Progenitor cell of endocrine pancreas (in vitro differentiated cells): ENCODE data around the gene LPO. TPM values are rescaled to one million over a fixed set of nuclear protein-coding genes. Genes with fewer than 3 reads are reported as not detected.

Experiments used
- DNase-seq: peaks from one replicate; pipeline ENCODE4 v3.0.0; 2021; ENCODE audit warnings: low spot score; ENCODE audit not compliant: unreplicated experiment
- H3K27ac Mint-ChIP-seq: 2 replicates; pipeline ENCODE4 v1.8.0; 2021; ENCODE audit warnings: mild to moderate bottlenecking, moderate library complexity, mixed read lengths
- H3K27me3 Mint-ChIP-seq: 2 replicates; pipeline ENCODE4 v1.8.0; 2021; ENCODE audit warnings: mixed read lengths
- H3K36me3 Mint-ChIP-seq: 2 replicates; pipeline ENCODE4 v1.8.0; 2022; ENCODE audit warnings: mixed read lengths; ENCODE audit not compliant: insufficient read depth
- H3K4me1 Mint-ChIP-seq: 2 replicates; pipeline ENCODE4 v1.8.0; 2021; ENCODE audit warnings: low read depth, mixed read lengths
- H3K4me3 Mint-ChIP-seq: 2 replicates; pipeline ENCODE4 v1.8.0; 2021; ENCODE audit warnings: low read depth, mild to moderate bottlenecking, moderate library complexity, mixed read lengths
- H3K9me3 Mint-ChIP-seq: 2 replicates; pipeline ENCODE4 v1.8.0; 2021; ENCODE audit warnings: low read depth, mixed read lengths
- total RNA-seq: library from RNA; stranded (reverse); gene quantifications from 2 replicates; pipeline ENCODE4 v1.2.1, GENCODE V29; 2021
- TF ChIP-seq, protein P1 (sequence below): fragments of 200-600 bp; sonication (generic); IDR thresholded peaks from one replicate; pipeline ENCODE4 v1.5.0; 2021; ENCODE audit warnings: antibody characterized with exemption, mild to moderate bottlenecking; ENCODE audit not compliant: unreplicated experiment

LPO gene
- total RNA-seq, 1 donor from 2014 or later = not detected

DNA sequence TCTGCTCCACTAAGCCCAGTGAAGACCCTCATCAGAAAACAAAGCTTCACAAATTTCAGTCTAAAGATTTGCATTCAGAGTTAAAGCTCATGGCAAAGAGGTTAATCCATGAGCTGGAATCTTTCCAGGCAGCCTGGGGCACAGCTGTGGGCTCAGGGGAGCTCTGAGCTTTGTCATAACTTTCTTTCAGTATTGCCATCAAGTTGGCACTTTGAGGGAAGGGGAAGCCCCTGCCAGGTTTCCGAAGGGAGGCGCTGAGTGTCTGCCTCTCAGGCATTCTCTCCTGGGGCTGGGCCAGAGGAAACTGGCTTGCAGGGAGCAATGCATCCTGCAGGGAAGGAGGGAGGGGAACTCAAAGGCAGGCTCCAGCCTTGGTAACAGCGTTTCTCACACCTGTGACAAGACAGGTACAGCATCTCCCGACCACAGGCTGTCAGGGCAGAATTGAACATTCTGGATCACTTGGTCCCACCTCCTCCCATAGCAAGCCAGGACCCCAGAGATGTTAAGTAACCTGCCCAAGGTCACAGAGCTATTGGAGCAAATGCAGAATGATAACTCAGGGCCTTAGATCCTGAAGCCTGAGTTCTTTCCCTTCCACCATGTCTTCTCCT is 3.9 kb downstream of the LPO start:
- no peaks in the 10 kb centered on the region for H3K4me1 Mint-ChIP-seq
- no peak overlapping the region for H3K27ac Mint-ChIP-seq
- no peak overlapping the region for H3K4me3 Mint-ChIP-seq
- no peak for DNase-seq
- TF ChIP-seq, protein P1, sequence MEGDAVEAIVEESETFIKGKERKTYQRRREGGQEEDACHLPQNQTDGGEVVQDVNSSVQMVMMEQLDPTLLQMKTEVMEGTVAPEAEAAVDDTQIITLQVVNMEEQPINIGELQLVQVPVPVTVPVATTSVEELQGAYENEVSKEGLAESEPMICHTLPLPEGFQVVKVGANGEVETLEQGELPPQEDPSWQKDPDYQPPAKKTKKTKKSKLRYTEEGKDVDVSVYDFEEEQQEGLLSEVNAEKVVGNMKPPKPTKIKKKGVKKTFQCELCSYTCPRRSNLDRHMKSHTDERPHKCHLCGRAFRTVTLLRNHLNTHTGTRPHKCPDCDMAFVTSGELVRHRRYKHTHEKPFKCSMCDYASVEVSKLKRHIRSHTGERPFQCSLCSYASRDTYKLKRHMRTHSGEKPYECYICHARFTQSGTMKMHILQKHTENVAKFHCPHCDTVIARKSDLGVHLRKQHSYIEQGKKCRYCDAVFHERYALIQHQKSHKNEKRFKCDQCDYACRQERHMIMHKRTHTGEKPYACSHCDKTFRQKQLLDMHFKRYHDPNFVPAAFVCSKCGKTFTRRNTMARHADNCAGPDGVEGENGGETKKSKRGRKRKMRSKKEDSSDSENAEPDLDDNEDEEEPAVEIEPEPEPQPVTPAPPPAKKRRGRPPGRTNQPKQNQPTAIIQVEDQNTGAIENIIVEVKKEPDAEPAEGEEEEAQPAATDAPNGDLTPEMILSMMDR = no peak
- H3K27me3 Mint-ChIP-seq = peaks cover 89% of the 10 kb centered on the region
- no peaks in the 10 kb centered on the region for H3K9me3 Mint-ChIP-seq
- H3K36me3 Mint-ChIP-seq = no peaks in the 10 kb centered on the region

DNA sequence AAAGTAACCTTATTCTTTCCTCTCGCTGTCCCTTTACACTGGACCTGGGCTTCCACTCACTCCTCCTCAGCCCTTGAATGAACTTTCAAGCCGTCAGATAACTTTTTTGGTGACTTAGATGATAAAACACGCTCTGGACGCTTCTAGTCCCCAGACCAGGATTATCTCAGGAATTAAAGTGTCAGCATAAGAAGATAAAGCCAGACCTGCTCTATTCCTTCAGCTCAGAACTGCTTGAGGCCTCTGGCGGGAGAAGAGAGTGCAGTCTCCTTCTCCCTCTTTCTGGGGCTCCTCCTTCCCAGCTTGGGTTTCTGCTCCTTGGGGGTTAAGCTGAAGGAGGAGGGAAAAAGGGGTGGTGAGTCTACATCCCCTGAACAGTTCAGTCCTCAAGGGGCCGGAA is 6.6 kb downstream of the LPO start:
- Mint-ChIP-seq H3K4me3 (no peak overlapping the region), H3K9me3 (no peaks in the 10 kb centered on the region), H3K27me3 (peaks cover 89% of the 10 kb centered on the region), H3K27ac (no peak overlapping the region), H3K36me3 (no peaks in the 10 kb centered on the region), H3K4me1 (no peaks in the 10 kb centered on the region)
- TF ChIP-seq, protein P1 = no peak
- no peak for DNase-seq

DNA sequence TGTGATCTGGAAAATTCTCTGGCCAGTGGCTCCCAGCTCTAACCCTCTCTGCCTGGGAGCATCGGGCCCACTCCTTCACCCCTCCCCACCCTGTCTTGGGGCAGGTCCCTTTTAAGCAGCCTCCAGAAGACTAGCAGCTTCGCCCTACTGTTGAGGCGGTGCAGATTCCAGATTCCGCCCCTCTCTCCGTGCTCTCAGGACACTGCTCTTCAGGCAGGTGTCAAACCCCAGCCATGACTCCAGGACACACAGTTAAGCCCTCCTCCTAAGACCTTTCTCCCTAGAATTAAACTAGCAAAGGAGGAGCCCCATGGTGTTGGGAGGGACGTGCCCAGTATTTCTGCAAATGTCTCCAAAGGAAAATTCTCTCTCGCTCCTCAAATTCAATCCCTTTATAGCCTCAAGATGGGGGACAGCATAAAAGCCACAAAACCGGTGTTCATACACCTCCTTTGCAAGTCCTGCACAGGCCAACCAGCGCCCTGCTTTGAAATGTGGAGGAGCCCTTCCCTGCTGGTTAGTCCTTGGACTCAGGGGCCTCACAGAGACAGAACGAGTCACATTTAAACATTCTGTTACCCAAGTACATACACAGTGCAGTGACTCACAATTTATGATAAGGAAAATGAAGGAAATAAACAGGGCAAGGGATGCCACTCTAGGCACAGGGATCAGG is 7.2 kb downstream of the LPO start:
- H3K27me3 Mint-ChIP-seq = peaks cover 89% of the 10 kb centered on the region
- H3K9me3 Mint-ChIP-seq = peaks cover 3% of the 10 kb centered on the region

DNA sequence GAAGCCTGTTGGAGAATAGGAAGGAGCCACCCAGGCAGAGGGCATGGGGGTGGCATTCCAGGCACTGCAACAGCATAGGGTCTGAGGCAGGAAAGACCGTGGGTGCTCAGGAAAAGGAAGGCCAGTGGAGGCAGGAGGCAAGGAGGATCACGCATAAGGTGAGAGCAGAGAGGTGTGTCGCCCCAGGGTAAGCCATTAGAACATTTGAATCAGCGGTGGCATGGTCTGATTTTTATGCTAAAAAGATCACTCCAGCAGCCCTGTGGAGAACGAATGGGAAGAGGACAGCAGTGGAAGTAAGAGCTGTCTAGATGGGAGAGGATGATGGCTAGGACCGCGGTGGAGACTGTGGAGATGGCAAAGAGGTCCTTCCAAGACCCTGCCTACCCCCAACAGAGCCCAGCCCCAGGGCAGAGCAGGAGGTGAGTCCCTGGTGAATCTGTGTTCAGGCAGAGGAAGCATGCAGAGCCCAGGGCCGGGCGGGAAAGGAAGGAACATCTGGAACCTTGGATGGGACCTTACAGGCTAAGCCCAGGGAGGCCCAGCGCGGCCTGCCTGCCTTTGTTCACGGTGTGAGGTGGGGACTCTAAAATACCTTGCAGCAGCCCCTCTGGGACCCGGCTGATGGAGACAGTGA is 7.8 kb downstream of the LPO start:
- H3K36me3 Mint-ChIP-seq = no peaks in the 10 kb centered on the region
- TF ChIP-seq, protein P1 = no peak
- H3K9me3 Mint-ChIP-seq = peaks cover 3% of the 10 kb centered on the region
- H3K4me1 Mint-ChIP-seq = no peaks in the 10 kb centered on the region
- no peak overlapping the region for H3K27ac Mint-ChIP-seq
- peaks cover 92% of the 10 kb centered on the region for H3K27me3 Mint-ChIP-seq
- no peak for DNase-seq
- H3K4me3 Mint-ChIP-seq = no peak overlapping the region

More for the DNA sequence above, 7.2 kb downstream of the LPO start:
- no peak for DNase-seq
- TF ChIP-seq, protein P1 = no peak
- H3K4me1 Mint-ChIP-seq = no peaks in the 10 kb centered on the region
- no peak overlapping the region for H3K27ac Mint-ChIP-seq
- no peak overlapping the region for H3K4me3 Mint-ChIP-seq
- H3K36me3 Mint-ChIP-seq = no peaks in the 10 kb centered on the region

DNA sequence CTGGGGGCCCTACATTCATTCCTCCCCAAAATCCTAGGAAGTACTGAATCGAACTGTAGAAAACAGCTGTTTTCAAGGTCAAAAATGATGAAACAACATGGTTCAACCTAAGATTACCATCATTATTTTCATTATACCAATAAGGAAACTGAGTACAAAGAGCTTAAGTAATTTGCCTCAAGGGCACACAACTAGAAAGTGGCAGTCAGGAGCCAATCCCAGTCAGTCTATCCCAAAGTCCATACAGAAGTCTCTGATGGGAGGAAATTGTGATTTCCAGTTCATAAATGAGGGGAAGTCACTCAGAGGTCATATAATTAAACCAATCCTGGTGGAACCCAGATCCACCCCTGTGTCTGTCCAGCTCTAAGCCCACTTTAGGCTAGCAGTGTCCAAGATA is 8.4 kb downstream of the LPO start:
- Mint-ChIP-seq H3K27ac (no peak overlapping the region), H3K27me3 (peaks cover 92% of the 10 kb centered on the region), H3K4me1 (no peaks in the 10 kb centered on the region), H3K36me3 (no peaks in the 10 kb centered on the region), H3K4me3 (no peak overlapping the region), H3K9me3 (peaks cover 3% of the 10 kb centered on the region)
- TF ChIP-seq, protein P1 = no peak
- DNase-seq = no peak
